Ishikawa (cell line): ENCODE measurements around the gene USP38.

Experiments
- CEBPB ChIP-seq: IDR thresholded peaks from 2 replicates; pipeline ENCODE4 v1.6.1; 2012
- CREB1 ChIP-seq: IDR thresholded peaks from 2 replicates; pipeline ENCODE4 v1.6.1; 2012; ENCODE audit warnings: low read depth
- EGR1 ChIP-seq: IDR thresholded peaks from 2 replicates; pipeline ENCODE4 v1.6.1; 2012
- EP300 ChIP-seq: IDR thresholded peaks from 2 replicates; pipeline ENCODE4 v1.6.1; 2012; ENCODE audit warnings: borderline replicate concordance
- FOXM1 ChIP-seq: IDR thresholded peaks from 2 replicates; pipeline ENCODE4 v1.6.1; 2012; ENCODE audit warnings: low read depth, borderline replicate concordance
- MAX ChIP-seq: IDR thresholded peaks from 2 replicates; pipeline ENCODE4 v1.6.1; 2012
- NFIC ChIP-seq: IDR thresholded peaks from 2 replicates; pipeline ENCODE4 v1.6.1; 2012
- RAD21 ChIP-seq: IDR thresholded peaks from 2 replicates; pipeline ENCODE4 v1.6.1; 2012; ENCODE audit warnings: low read depth
- REST ChIP-seq: IDR thresholded peaks from 2 replicates; pipeline ENCODE4 v1.6.1; 2012; ENCODE audit warnings: low read depth, mild to moderate bottlenecking
- TAF1 ChIP-seq: IDR thresholded peaks from 2 replicates; pipeline ENCODE4 v1.6.1; 2012; ENCODE audit warnings: low read depth, mild to moderate bottlenecking
- TCF12 ChIP-seq: IDR thresholded peaks from 2 replicates; pipeline ENCODE4 v1.6.1; 2012; ENCODE audit warnings: low read depth
- TEAD4 ChIP-seq: IDR thresholded peaks from 2 replicates; pipeline ENCODE4 v1.6.1; 2012
- USF1 ChIP-seq: IDR thresholded peaks from 2 replicates; pipeline ENCODE4 v1.6.1; 2012
- YY1 ChIP-seq: IDR thresholded peaks from 2 replicates; pipeline ENCODE4 v1.6.1; 2012; ENCODE audit warnings: low read depth
- ZBTB7A ChIP-seq: IDR thresholded peaks from 2 replicates; pipeline ENCODE4 v1.6.1; 2012; ENCODE audit warnings: low read depth

Gene USP38

DNA sequence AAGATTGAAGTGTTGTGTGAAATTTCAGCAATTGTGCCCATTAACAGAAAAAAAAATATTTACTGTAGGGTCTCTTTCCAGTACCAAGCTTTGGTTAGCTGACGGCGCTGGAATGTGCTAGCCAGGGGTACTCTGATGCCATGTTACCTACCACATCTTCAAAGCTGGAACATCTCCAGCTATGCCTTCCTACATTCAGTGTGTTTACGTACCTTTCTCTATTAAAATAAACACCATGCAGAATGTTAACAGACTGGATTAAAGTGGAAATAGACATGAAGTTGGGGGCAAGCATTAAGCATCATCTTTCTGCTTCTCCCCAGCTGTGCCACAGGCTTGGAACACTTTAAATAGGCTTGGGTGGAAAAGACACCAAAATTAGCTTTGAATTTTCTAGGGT is 65.9 kb downstream of the USP38 start:
- TF ChIP-seq TCF12: no peak
- TF ChIP-seq ZBTB7A: no peak
- no peak for TF ChIP-seq FOXM1
- TF ChIP-seq TEAD4: no peak
- no peak for TF ChIP-seq YY1
- no peak for TF ChIP-seq REST
- TF ChIP-seq MAX: no peak
- no peak for TF ChIP-seq EP300
- no peak for TF ChIP-seq NFIC
- TF ChIP-seq TAF1: no peak
- no peak for TF ChIP-seq USF1
- no peak for TF ChIP-seq EGR1
- no peak for TF ChIP-seq RAD21
- TF ChIP-seq CREB1: no peak
- no peak for TF ChIP-seq CEBPB

DNA sequence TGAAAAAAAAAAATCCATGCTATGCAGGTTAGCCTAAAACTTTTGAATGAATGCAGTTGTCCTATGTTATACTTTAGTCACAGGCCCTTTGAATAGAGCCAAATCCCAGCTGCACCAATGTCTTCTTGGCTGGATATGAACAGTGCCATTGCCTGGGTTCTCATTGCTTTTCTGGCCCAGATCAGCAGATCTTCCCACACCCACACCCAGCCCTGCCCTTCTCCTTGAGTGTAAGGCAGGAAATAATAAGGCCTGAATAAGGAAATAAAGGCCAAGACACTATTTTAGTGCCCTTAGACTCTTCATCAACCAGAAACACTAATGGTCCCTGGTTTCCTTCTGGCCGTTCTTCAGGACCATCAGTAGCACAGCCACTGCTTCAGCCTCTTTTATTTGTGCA is 66.6 kb downstream of the USP38 start:
- TF ChIP-seq TEAD4: no peak
- TF ChIP-seq FOXM1: no peak
- TF ChIP-seq NFIC: no peak
- no peak for TF ChIP-seq REST
- no peak for TF ChIP-seq EGR1
- TF ChIP-seq USF1: no peak
- no peak for TF ChIP-seq TCF12
- no peak for TF ChIP-seq CEBPB
- no peak for TF ChIP-seq RAD21
- TF ChIP-seq TAF1: no peak
- no peak for TF ChIP-seq EP300
- TF ChIP-seq CREB1: no peak
- no peak for TF ChIP-seq YY1
- no peak for TF ChIP-seq MAX
- no peak for TF ChIP-seq ZBTB7A

DNA sequence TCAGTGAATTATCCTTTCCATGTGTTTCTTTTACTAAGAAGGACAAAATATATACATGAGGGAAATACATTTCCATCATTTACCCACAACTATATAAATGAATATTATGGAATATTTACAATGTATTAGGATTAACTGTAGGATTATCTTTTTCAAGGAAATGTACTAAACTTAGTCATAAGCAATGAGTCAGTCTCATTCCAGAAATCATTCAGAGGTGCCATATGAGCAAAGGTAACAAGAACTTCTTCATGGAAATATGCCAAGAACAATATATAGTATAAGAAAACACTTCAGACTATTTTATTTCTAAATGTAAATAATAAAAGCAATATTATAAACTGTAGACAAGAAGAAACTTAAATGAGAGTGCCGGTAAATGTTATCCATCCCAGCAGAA is 67.1 kb downstream of the USP38 start:
- TF ChIP-seq EGR1 (no peak), USF1 (no peak), REST (no peak), TCF12 (no peak), EP300 (no peak), ZBTB7A (no peak), FOXM1 (no peak), TAF1 (no peak), YY1 (no peak), CREB1 (no peak), RAD21 (no peak), CEBPB (no peak), TEAD4 (no peak), NFIC (no peak)

DNA sequence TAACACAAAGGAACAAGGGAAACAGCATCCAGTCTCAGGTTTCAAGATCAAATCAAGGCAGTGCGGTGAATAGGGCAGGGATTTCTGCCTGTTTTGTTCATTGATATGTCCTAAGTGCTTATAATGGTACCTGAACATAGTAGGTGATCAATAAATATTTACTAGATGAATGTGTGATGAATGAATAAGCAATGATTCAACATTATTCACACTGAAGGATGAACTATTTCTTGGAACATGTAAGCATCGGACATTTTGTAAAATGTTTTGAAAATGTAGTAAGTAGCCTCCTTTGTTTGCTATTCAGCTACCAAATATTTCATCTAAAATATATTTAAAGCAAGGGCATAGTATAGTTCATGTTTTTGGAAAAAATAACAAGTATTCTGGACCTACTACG is 67.8 kb downstream of the USP38 start:
- TF ChIP-seq TCF12: no peak
- TF ChIP-seq RAD21: no peak
- no peak for TF ChIP-seq TAF1
- no peak for TF ChIP-seq TEAD4
- TF ChIP-seq REST: no peak
- no peak for TF ChIP-seq MAX
- TF ChIP-seq FOXM1: no peak
- no peak for TF ChIP-seq EP300
- no peak for TF ChIP-seq ZBTB7A
- TF ChIP-seq NFIC: no peak
- no peak for TF ChIP-seq YY1
- TF ChIP-seq EGR1: no peak
- no peak for TF ChIP-seq CEBPB
- no peak for TF ChIP-seq USF1
- TF ChIP-seq CREB1: no peak
